COR-L47 (cell line): ENCODE measurements around the gene SLX9.

Source experiments
- DNase-seq: peaks from one replicate; lab custom pipeline; 2025; lab: John Stamatoyannopoulos, UW

Gene SLX9

DNA sequence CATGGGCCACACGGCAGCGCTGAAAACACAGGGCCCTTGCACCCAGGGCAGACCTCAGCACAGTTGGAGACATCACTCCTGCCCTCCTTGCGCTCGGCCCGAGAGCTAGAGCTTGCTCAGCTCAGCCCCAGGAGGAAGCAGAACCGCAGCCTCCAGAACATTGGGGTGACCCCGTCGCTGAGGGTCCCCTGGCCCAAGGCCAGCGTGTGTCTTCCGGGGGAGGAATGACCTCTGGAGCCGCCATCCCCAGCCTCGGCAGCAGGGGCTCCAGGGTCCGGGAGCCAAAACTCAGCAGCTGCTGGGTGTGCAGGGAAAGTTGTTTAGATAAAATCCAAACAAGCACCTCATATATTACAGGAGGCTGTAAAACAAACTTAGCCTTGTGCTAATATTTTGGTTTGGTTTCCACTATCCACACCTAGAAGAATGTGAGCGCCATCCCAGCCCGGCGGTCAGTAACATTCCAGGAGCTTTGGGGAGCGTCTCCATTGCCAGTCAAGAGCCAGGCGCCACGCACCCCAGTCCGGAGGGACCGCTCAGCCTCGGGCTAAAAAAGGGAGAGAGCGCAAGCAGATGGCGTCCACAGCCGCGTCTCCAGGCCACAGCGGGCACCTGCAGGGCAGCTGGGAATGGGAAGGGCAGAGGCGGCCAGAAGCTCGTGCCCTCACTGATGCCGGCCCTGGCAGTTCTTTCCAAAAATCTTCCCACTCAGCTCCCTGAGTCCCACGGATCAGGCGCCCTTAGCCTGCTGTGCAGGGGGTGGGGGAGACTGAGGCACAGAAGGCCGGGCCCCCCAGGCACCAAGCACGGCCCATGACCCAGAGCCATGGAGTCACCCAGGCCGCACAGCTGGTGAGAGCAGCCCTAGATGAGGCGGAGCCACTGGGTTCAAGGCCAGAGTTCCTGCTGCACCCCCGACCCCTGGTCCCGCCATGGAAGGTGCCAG, 52.0 kb downstream of the SLX9 start:
- DNase-seq, result no peak

DNA sequence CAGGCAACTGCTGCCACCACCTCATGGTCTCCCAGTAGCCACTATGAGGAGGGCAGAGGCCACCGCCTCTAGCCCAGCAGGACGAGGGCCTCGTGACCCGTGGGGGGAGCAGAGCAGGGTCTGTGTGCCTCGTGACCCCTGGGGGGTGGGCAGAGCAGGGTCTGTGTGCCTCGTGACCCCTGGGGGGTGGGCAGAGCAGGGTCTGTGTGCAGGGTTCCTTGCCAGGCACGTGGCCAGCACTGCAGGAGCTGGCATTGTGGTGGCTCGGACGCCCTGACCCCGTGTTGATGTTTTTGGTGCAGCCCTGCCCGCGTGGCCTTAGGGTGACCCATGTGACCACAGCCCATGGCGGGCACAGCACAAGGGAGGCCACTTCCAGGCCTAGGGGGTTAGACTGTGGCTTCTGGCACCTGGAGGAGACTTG, 52.8 kb downstream of the SLX9 start:
- no peak for DNase-seq

DNA sequence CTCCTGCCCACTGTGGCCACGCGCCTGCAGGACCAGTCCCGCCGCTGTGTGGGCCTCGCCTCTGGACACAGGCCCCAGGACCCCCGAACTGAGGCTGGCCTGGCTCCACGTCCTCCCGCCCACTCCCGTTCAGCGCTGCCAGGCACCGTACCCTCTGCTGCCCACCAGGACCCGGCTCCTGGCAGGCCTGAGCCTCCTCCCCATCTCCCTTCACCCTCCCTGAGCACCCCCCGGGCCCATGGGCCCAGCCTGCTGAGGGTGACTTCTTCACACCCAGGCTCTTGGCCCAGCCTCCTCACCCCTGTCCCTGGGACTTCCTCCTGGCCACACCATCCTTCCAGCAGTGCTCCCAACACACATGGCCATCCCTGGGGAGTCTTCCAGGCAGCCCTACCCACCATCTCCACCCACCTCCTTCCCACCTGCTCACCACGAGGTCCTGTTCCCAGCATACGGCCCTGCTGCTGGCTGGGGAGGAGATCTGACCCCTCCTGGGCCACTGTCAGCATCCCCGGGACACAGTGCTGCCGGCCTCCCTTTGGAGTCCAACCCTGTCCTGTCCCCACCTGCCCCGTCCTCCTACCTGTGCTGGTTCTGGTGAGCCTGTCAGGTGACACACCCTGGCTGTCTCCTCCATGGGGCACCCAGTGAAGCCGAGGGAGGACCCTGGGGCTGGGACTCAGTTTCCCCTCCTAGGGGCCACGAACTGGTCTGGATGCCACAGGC, 53.7 kb downstream of the SLX9 start:
- DNase-seq, result no peak

DNA sequence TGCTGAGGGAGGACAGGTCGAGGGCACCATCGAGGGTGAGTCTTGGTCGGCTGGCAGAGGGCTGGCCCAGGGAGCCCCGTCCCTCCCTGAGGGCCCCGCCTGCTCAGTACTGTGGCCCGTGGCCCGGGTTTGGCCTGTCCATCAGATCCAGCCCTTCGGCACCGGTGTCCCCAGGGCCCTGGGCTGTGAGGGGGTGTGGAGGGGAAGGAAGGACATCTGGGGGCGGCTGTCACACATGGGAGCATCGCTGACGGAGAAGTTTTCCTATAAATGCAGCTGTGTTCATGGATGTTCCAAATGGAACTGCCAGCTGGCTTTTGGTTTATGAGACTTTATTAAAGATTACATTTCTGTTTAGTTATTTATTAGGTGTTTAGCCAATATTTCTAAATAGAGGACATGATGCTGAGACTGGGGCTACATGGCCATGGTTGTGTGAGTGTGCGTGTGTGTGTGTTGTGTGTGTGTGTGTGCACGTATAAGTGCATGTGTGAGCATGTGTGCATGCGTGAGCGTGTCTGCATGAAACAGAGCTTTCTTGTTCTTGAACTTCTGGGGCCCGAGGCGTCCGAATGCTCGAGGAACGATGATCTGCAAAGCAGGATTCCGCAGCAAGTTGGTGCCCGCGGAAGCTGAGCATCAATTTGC, 54.3 kb downstream of the SLX9 start:
- no peak for DNase-seq

DNA sequence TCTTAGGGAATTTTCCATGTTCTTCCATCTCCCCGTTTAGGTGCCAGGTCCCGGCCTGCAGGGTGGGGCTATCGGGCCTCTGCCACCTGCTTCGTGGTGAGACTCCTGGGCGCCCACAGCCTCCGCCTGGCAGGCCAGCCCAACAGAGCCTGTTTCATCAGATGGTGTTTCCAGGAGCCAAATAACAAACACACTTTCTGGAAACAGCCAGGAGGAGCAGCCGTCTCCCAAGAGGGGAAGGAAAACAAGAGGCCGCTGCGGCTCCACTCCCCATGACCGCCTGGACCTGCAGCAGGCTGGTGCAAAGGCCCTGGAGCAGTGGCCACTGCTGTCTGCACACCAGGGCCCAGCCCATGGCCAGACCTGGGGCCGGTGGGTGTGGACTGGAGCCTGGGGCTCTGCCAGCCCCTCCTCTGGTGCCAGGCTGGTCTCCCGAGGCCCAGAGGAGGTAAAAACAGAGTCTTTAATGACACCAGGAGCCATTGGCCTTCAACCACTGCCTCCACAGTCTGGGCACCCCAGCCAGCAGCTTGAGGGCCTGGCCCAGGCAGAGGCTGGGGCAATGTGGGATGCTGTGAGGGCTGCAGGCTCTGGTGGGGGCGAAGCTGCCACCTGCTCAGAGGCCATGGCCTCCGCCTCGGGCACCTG, 55.0 kb downstream of the SLX9 start:
- DNase-seq, result no peak

DNA sequence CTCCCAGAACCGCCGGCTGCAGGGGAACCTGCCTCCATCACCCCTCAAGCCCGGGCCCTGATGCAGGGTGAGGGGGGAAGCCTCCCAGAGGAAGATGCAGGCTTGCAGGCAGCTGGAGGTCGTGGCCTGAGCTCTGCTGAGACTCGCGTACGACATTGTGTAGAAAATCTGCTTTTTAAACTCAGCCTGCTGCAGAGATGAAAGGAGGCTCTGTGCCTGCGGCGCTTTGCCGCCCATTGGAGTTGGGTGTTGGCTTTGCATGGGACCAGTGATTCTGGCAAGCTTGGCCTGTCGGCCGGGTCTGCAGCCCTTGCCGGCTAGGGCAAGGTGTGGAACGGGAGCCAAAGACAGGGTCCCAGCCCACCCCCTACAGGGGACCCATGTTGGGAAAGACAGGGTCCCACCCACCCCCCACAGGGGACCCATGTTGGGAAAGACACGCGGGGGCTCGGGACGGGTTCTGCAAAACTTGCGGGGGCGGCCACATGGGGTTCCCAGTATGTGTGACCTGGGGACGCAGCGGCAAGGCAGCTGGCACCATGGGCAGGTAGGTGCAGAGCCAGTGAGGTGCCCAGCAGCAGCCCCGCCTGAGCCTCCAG, 55.6 kb downstream of the SLX9 start:
- no peak for DNase-seq

DNA sequence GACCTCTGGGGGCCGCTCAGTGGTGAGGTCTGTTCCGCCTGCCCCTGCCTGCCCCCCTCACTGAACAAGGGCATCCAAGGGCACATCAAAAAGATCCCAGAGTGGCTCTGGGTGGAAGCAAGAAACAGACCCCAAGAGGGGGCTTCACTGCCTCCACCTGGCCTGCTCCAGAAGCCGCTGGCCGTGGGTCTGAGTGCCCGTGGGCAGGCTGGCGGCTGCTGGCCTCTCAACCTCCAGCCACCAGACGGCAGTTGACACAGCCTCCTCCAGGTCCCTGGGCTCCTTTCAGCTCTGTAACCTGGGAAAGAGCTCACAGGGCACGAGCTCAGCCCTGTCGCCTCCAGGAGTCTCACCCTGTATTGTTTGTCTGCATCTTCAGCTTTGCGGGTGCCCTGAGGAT, 56.3 kb downstream of the SLX9 start:
- no peak for DNase-seq

DNA sequence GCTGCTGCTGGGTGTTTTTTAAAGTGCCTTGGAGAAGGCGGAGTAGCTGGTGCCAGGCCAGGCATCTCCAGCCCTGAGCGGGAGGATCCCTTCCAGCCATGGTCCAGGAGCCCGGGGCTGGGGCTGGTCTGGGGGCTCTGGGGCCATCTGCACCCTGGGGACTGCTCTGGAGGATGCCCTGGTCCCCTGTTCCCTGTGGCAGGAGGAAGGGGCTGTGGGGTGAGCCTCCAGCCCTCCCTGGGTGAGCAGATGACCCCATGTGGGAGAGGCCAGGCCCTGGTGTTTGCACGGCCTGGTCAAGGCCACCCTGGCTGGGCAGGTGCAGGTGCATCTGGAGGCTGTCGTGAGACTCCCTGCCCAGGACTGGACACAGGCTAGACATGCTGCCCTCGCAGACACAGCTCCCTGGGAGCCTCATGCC, 56.7 kb downstream of the SLX9 start:
- no peak for DNase-seq

DNA sequence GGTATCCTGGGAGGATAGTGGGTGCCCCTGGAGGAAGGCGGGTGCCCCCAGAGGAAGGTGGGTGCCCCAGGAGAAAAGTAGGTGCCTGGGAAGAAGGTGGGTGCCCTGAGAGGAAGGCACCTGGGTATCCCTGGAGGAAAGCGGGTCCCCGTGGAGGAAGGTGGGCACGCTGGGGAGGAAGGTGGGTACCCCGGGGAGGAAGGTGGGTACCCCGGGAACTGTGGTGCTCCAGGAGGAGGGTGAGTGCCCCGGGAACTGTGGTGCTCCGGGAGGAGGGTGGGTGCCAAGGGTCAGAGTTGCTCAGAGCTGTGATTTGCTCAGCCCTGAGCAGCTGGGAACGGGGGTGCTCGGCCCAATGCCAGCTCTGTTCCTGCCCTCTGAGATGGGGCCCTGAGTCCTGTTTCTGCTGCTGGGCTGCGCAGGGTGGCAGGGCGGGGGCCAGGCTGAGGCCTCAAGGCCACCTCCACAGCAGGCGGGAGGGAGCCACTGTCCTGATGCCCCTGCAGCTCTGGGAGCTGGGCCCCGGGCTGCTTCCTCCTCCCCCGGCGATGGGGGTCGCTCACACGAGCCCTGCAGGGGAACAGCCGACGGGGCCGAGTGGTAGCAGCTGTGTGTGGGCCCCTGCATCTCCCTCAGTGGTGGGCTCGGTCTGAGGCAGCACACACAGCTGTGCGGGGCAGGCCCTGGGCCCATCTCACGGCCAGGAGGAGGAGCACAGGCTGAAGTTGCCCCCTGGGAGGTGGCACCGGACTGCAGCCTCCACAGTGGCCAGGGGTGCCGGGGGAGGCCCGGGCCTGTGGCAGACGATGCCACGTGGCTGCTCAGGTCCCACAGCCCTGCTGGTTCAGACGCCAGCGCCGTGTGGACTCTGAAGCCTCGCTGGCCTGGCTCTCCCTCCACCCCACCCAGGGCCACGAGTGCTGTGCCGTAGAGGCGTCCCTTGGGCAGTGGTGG, 57.4 kb downstream of the SLX9 start:
- no peak for DNase-seq

DNA sequence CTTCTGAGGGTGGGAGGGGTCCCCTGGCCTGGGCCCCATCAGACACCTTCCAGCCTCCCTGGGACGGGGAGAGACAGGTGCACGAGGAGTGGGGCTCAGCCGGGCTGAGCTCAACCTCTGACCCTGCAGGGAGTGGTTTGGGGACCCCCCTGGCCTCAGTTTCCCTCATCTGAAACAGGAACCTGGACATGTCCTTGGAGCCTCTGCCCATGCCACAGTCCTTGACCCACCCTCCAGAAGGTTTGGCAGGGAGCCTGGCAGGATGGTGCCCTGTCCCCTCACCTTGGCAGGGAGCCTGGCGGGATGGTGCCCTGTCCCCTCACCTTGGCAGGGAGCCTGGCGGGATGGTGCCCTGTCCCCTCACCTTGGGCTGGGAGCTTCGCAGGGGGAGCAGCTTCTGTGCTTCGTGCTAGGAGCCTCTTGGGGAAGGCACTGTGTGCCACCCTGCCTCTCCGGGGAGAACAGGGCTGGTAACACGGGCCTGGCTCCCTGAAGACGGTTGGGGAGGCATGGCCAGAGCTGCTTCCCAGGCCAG, 58.3 kb downstream of the SLX9 start:
- no peak for DNase-seq

DNA sequence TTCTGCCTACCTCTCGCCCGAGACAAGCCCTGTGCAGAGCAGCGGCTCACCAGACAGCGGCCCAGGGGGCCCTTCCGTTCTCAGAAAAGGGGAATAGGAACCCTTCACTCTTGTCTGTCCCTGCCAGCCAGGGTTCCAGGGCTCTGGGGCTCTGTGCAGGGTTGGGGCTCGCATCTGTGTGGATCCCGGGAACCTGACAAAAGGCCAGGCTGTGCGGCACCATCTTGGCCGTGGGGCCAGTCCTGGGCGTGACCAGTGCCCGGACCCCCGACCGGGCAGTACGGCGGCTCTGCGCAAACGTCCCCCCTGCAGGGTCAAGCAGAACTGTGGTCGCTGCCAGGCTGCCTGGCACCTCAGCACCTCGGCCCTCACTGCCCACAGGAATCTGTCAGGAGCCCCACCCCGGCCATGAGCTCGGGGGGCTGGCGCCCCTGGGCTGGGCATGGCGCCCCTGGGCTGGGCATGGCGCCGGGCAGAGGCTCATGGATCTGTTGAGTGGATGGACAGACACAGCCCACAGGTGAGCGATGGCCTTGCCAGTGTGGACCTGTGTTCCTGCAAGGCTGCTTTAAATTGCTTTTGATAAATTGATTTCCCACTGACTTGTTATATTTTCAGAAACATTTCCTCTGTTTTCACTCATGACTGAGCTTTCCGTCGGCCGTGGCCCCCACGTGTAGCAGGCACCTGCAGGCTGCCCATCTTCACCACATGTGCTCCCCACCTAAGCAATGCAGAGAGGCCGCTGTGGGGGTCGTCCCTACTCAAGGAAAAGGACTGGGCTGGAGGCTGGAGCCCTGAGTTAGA, 59.0 kb downstream of the SLX9 start:
- no peak for DNase-seq

DNA sequence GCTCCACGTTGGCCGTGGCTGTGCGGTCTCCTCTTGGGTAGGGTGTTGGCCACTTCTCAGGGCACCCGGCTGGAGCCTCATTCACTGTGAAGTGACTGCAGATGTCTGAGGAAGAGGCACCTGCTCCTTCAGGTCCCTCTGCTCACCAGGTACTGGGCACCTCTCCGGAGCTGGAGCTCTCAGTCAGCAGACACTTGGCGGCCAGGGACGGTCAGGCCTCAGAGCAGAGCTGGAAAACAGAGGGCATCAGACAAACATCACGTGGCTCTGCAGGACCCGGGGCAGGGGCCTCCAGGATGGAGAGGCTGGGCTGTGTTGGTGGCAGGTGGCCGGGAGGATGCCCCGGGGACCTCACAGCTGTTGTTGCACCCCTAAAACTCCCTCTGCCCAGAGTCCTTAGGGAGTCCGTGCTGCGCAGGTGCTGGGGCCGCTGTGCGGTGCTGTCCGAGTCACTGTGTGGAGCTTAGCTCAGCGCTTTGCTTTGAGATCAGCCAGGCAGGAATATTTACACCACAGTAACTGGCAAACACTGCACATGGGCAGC, 59.7 kb downstream of the SLX9 start:
- DNase-seq, result no peak

DNA sequence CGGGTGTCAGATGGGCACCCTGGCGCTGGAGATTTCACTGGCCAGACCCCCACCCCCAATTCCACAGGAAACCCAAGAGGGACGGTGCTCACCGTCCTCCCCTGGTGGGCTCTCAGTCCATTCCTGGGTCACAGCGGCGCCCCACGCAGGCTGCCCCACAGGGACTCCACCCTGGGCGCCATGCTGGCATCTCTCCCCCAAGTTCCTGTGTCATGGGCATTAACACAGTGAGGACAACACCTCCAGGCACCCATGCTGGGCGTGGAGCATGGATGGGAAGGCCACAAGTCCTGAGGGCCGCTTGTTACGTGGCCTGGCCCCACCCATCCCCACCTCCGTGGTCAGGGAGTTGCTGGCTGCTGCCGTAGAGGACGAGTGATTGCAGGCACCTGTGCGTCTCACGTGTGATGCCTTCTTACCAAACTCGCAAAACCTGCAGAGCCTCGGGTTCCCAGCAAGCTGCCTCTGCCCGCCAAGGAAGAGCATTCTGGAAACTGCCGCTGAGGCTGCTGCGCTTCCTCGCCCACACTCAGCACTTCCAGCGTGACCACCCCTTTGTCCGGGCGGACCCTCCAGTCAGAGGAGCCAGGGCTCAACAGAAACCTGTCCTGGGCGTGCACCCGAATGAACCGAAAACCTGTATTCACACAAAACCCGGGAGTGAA, 60.3 kb downstream of the SLX9 start:
- DNase-seq, result no peak

DNA sequence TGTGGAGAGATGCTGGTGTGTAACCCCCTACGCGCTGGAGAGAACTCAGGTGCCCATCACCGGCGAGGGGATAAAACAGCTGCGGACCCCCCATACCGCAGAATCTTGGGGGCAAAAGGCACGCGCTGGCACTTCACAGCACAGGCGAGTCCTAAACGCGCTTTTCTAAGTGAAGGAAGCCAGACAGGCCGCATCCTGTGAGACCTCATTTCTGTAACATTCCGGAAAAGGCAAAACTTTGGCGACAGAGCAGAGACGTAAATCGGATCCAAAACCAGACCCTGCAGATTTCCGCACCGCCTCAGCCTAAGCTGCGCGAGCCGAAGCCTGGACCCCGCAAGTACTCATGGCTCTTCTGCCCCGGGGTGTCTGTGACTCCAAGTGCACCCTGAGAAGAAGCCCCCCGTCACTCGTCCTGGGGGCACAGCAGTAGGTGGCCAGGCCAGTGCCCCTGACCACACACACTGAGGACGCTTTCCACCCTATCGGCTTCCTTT, 60.9 kb downstream of the SLX9 start:
- DNase-seq, result no peak

DNA sequence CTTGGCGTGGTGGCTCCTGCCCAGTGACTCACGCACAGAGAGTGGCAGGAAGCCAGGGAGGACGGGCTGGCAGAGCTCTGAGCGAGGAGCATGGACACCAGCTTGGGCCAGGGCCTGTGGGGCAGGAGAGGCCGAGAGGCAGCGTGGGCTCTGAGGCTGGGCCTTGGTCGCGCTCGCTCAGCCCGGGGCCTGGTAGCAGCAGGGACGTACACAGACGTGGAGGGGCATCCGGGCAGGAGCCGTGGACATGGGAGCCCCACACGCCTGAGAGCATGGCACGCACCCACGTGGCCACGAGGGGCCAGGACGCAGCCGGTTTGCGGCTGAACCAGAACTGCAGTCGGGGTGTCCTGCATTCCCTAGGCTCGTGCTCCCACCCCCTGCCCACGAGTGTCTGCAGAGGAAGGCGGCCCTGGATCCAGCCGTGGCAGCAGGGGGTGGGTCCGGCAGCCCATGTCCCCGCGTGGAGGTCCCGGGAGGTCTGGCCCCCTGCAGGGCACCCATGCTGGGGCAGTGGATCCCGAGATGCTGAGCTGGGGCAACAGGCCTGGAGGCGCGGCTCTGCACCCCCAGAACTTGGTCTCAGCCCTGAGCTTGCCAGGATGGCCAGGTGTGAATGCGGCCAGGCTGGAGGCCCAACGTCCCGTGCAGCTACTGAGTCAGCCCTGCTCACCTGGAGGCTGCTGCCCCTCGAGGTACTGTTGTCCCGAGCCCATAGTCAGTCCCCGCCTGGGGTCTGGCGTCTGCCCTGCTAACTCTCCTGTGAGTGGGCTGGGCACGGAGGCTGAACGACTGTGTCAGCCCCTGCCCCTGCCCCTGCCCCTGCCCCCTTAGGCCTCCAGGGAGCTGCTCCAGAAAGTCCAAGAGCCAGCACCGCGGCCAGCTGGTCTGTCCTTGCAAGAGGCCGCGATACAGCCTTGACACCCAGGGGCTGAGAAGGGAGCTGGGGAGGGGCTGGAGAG, 61.6 kb downstream of the SLX9 start:
- DNase-seq, result no peak

DNA sequence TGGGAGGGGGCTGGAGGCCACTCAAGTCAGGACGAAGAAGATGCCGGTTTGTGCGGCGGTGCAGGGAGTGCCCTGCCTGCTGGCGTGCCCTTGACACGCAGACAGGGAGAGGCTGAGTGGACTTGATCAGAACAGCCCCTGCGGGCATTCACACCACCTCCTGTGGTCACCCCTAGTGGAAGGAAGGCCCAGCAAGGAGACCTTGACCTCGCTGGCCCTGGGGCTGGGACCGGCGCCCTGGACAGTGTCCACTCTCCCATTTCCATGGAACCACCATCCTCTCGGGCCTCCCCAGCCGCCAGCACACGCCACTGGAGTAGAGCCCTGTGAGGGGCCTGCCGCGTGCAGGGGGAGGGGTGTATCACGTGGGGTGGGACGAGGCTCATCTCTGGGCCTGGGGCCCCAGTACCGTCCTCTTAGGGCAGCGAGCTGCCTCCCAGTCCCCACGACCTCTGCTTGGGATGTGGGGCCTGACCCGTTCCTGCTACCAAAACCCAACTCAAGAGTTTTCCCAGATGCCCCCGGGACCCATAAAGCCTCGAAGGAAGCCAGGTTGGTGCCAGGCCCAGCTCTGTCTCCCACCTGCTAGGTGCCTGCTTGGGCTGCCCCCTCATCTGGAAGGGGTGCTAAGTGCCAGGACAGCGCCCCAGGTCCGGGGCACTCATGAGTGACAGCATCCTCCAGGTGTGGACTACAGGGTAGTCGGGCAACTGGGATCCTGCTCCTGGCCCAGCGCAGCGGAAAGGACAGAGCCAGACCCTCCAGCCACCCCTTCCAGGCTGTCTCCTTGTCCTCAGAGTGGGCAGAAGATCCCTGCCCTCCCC, 62.8 kb downstream of the SLX9 start:
- DNase-seq, result no peak
